H1 (cell line): Measurements from ENCODE around the gene API5. TPM values are rescaled to one million over a fixed set of nuclear protein-coding genes. Genes with fewer than 3 reads are reported as not detected.

Experiments
- CTCF ChIA-PET: fragments of 300-600 bp; sonication (Branson Sonifier 250); formaldehyde crosslinking; loops from one replicate; lab custom pipeline; 2021; ENCODE audit not compliant: partially characterized antibody; lab: Charles Lee
- POLR2A ChIA-PET: fragments of 300-600 bp; sonication (Branson Sonifier 250); formaldehyde crosslinking; loops from one replicate; lab custom pipeline; 2021; ENCODE audit warnings: inconsistent platforms; ENCODE audit not compliant: partially characterized antibody; lab: Charles Lee
- DNase-seq, 2 experiments: peaks; one replicate each; pipeline versions ENCODE4 v3.0.0 to v3.0.0-alpha.2; 2010 to 2022; ENCODE audit warnings: low spot score in 2 of 2, low read depth in 1 of 2, mixed read lengths in 1 of 2
- FAIRE-seq: peaks from 2 replicates; lab custom pipeline; 2011; peaks lifted over from hg19 to GRCh38; lab: Jason Lieb, UNC
- H2AFZ ChIP-seq: 2 replicates; pipeline ENCODE4 v1.8.1; 2012; ENCODE audit warnings: low read length, inconsistent platforms
- H2AK5ac ChIP-seq: 2 replicates; pipeline ENCODE4 v1.6.1; 2013; ENCODE audit warnings: low read depth, low read length
- H2BK120ac ChIP-seq: replicated peaks from 2 replicates; pipeline ENCODE3; 2013; ENCODE audit warnings: low read depth, low read length, inconsistent platforms
- H2BK12ac ChIP-seq: 2 replicates; pipeline ENCODE4 v1.6.1; 2013; ENCODE audit warnings: low read depth, low read length
- H2BK15ac ChIP-seq: 2 replicates; pipeline ENCODE4 v1.6.1; 2013; ENCODE audit warnings: low read length
- H2BK20ac ChIP-seq: 2 replicates; pipeline ENCODE4 v1.6.1; 2013; ENCODE audit warnings: low read length
- H2BK5ac ChIP-seq: 2 replicates; pipeline ENCODE4 v1.6.1; 2013; ENCODE audit warnings: low read depth, low read length
- H3K14ac ChIP-seq: 2 replicates; pipeline ENCODE4 v1.6.1; 2013; ENCODE audit warnings: inconsistent platforms; ENCODE audit not compliant: insufficient read length
- H3K18ac ChIP-seq: 2 replicates; pipeline ENCODE4 v1.6.1; 2013; ENCODE audit warnings: low read length; ENCODE audit errors: extremely low read depth
- H3K23ac ChIP-seq: 2 replicates; pipeline ENCODE4 v1.6.1; 2013; ENCODE audit warnings: inconsistent platforms; ENCODE audit not compliant: insufficient read length
- H3K23me2 ChIP-seq: 2 replicates; pipeline ENCODE4 v1.6.1; 2013; ENCODE audit warnings: low read depth, low read length
- H3K27ac ChIP-seq: 2 replicates; pipeline ENCODE4 v1.6.1; 2011; ENCODE audit warnings: low read depth, low read length, inconsistent platforms
- H3K27me3 ChIP-seq, 4 experiments: replicated peaks in 1 of 4; 1 replicate in 1 of 4; 2 replicates in 3 of 4; pipeline versions ENCODE4 v1.6.1 to v1.8.1; 2011 to 2013; ENCODE audit warnings: low read length in 3 of 4, mild to moderate bottlenecking in 3 of 4, inconsistent platforms in 2 of 4, mixed read lengths in 2 of 4, moderate library complexity in 1 of 4; ENCODE audit not compliant: control insufficient read depth in 3 of 4, insufficient read depth in 3 of 4; ENCODE audit errors: extremely low read depth in 1 of 4
- H3K36me3 ChIP-seq, 4 experiments: 2 replicates each; pipeline versions ENCODE4 v1.6.1 to v1.8.1; 2011 to 2013; ENCODE audit warnings: mild to moderate bottlenecking in 4 of 4, low read length in 3 of 4, moderate library complexity in 2 of 4, control low read depth in 1 of 4, inconsistent platforms in 1 of 4; ENCODE audit not compliant: insufficient read depth in 4 of 4, control insufficient read depth in 2 of 4
- H3K4ac ChIP-seq: replicated peaks from 2 replicates; pipeline ENCODE3; 2013; ENCODE audit warnings: low read length, low read depth, mixed read lengths, inconsistent platforms; ENCODE audit not compliant: insufficient read length
- H3K4me1 ChIP-seq, 4 experiments: replicated peaks in 1 of 4; 1 replicate in 1 of 4; 2 replicates in 3 of 4; pipeline versions ENCODE4 v1.6.1 to v1.8.1; 2011 to 2013; ENCODE audit warnings: low read length in 3 of 4, inconsistent platforms in 2 of 4, mixed read lengths in 1 of 4; ENCODE audit not compliant: insufficient read depth in 4 of 4, control insufficient read depth in 3 of 4
- H3K4me2 ChIP-seq, 2 experiments: 2 replicates each; pipeline versions ENCODE4 v1.6.1 to v1.8.1; 2011 to 2013; ENCODE audit warnings: low read depth in 2 of 2, low read length in 2 of 2, control low read depth in 1 of 2, inconsistent platforms in 1 of 2, mild to moderate bottlenecking in 1 of 2; ENCODE audit not compliant: insufficient read depth in 1 of 2
- H3K4me3 ChIP-seq, 4 experiments: fragments of 200-600, 300-600 bp in 1 of 4; sonication (generic), shearing (Covaris generic), sonication (Bioruptor Twin) in 1 of 4; 2 replicates each; pipeline versions ENCODE4 v1.5.1 to v1.8.1; 2011 to 2016; ENCODE audit warnings: low read length in 4 of 4, low read depth in 3 of 4, control low read depth in 2 of 4, inconsistent platforms in 2 of 4, mild to moderate bottlenecking in 2 of 4, mixed read lengths in 1 of 4, moderate library complexity in 1 of 4; ENCODE audit not compliant: insufficient read depth in 2 of 4; ENCODE audit errors: extremely low read depth in 1 of 4
- H3K56ac ChIP-seq: replicated peaks from 2 replicates; pipeline ENCODE3; 2013; ENCODE audit warnings: low read depth, mild to moderate bottlenecking, mixed read lengths, low read length, inconsistent platforms; ENCODE audit not compliant: insufficient read length
- H3K79me1 ChIP-seq: 2 replicates; pipeline ENCODE4 v1.6.1; 2013; ENCODE audit warnings: low read depth, low read length, control low read depth
- H3K79me2 ChIP-seq, 2 experiments: 2 replicates each; pipeline versions ENCODE4 v1.6.1 to v1.8.1; 2012 to 2013; ENCODE audit warnings: low read length in 2 of 2, mild to moderate bottlenecking in 2 of 2, inconsistent platforms in 1 of 2; ENCODE audit not compliant: insufficient read depth in 2 of 2, control insufficient read depth in 1 of 2
- H3K9ac ChIP-seq, 4 experiments: replicated peaks in 1 of 4; 1 replicate in 1 of 4; 2 replicates in 3 of 4; pipeline versions ENCODE4 v1.6.1 to v1.8.1; 2011 to 2013; ENCODE audit warnings: low read depth in 3 of 4, low read length in 3 of 4, control low read depth in 2 of 4, mild to moderate bottlenecking in 2 of 4, moderate library complexity in 2 of 4, inconsistent platforms in 1 of 4; ENCODE audit errors: extremely low read depth in 1 of 4
- H3K9me3 ChIP-seq, 2 experiments: 2 replicates each; pipeline versions ENCODE4 v1.6.1 to v1.8.1; 2012 to 2013; ENCODE audit warnings: mild to moderate bottlenecking in 2 of 2, moderate library complexity in 2 of 2, control low read depth in 1 of 2, inconsistent platforms in 1 of 2, low read depth in 1 of 2, low read length in 1 of 2, mixed read lengths in 1 of 2; ENCODE audit not compliant: insufficient read depth in 2 of 2
- H4K20me1 ChIP-seq, 2 experiments: replicated peaks in 1 of 2; 2 replicates each; pipeline versions ENCODE3 to v1.8.1; 2011 to 2013; ENCODE audit warnings: inconsistent platforms in 2 of 2, low read length in 2 of 2, mild to moderate bottlenecking in 1 of 2; ENCODE audit not compliant: insufficient read depth in 2 of 2, control insufficient read depth in 1 of 2
- H4K5ac ChIP-seq: 2 replicates; pipeline ENCODE4 v1.6.1; 2013; ENCODE audit warnings: low read length, low read depth, mixed read lengths, inconsistent platforms; ENCODE audit not compliant: insufficient read length
- H4K8ac ChIP-seq: 2 replicates; pipeline ENCODE4 v1.8.0; 2013; ENCODE audit warnings: mild to moderate bottlenecking, moderate library complexity, low read length, inconsistent platforms; ENCODE audit not compliant: insufficient read depth; ENCODE audit errors: extremely low read depth
- H4K91ac ChIP-seq: replicated peaks from 2 replicates; pipeline ENCODE3; 2013; ENCODE audit warnings: low read length, mixed read lengths, inconsistent platforms; ENCODE audit not compliant: insufficient read length
- CREB1 ChIP-seq: IDR thresholded peaks from 2 replicates; pipeline ENCODE4 v1.6.1; 2012; ENCODE audit warnings: inconsistent platforms
- POLR2A ChIP-seq, 2 experiments: IDR thresholded peaks; 1 replicate in 1 of 2; 2 replicates in 1 of 2; pipeline ENCODE4 v1.6.1; 2011; ENCODE audit warnings: low read depth in 2 of 2, low read length in 2 of 2, mild to moderate bottlenecking in 2 of 2; ENCODE audit errors: control extremely low read depth in 1 of 2
- POLR2AphosphoS5 ChIP-seq: IDR thresholded peaks from 2 replicates; pipeline ENCODE4 v1.6.1; 2011; ENCODE audit warnings: low read depth, low read length
- RFX5 ChIP-seq: IDR thresholded peaks from 2 replicates; pipeline ENCODE4 v1.6.1; 2011; ENCODE audit warnings: low read depth, low read length, improper control_type of control experiment, borderline replicate concordance
- TEAD4 ChIP-seq: IDR thresholded peaks from 2 replicates; pipeline ENCODE4 v1.6.1; 2012; ENCODE audit warnings: low read depth, low read length, inconsistent platforms, mixed read lengths
- WGBS, 2 experiments: shearing (Covaris generic) in 1 of 2; methylation state at CpG; one replicate each; pipeline versions ENCODE4 v1.1.6 to v1.1.7; 2013 to 2015; ENCODE audit warnings: low lambda C conversion rate in 2 of 2, mixed read lengths in 2 of 2, inconsistent platforms in 1 of 2, low coverage in 1 of 2, missing lambda C conversion rate in 1 of 2; ENCODE audit not compliant: insufficient replicate concordance in 2 of 2, insufficient coverage in 1 of 2, insufficient read length in 1 of 2; ENCODE audit errors: extremely low coverage in 1 of 2, missing lambda C conversion rate in 1 of 2; 5-methylcytosine and 5-hydroxymethylcytosine counted together
- polyA plus RNA-seq, 7 experiments: library from polyadenylated mRNA; depleted of rRNA in 3 of 7; stranded (reverse) in 5 of 7; unstranded in 2 of 7; fragments of >200 nt in 5 of 7; fragments of 200-250 nt in 2 of 7; gene quantifications; 1 replicate in 5 of 7; 2 replicates in 1 of 7; 4 replicates in 1 of 7; pipeline versions ENCODE4 v1.2.1 to v1.2.3, GENCODE V29; 2011 to 2013; ENCODE audit warnings: missing spikeins in 2 of 7, mixed read lengths in 2 of 7
- total RNA-seq: library from RNA; stranded (reverse); fragmentation: NEBNext Ultra II Directional; extraction: Animal tissue kit (Norgen Biotek cat#: 25700); gene quantifications from 2 replicates; pipeline ENCODE4 v1.2.1, GENCODE V29; 2021

The API5 gene
- total and polyA plus RNA-seq, 2 of the 8 experiments (the other 6 are each of a cell fraction or from before 2014, with no cell fraction given) = 39.1 to 155 TPM

DNA sequence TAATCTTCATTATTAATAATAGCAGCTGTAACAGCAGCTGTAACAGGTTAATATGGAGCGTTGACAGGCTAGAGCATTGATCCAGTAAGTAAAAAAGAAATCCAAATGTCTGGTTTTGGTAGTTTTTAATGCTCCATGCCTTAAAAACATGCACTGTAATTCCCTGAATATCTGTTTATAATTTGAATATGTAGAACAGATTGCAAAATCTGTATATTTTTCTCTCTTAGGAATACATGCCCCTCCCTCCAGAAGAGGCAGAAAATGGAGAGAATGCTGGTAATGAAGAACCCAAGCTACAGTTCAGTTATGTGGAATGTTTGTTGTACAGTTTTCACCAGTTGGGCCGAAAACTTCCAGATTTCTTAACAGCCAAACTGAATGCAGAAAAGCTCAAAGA lies 16.7 kb downstream of the API5 start:
- no peaks in the 10 kb centered on the region for H3K79me2 ChIP-seq
- H3K23ac ChIP-seq = no peak overlapping the region
- no peak overlapping the region for H4K91ac ChIP-seq
- H3K4me1 ChIP-seq = no peaks in the 10 kb centered on the region
- H2AFZ ChIP-seq = no peak overlapping the region
- no peak overlapping the region for H3K56ac ChIP-seq
- H3K14ac ChIP-seq = no peak overlapping the region
- ChIA-PET CTCF (interaction anchor here (1.0 kb wide), 1 partner anchor 90 kb away, joined by 6 read pairs; no protein-coding TSS in a partner anchor), POLR2A (interaction anchor here (1.7 kb wide), 1 partner anchor 16 kb away, joined by 9 read pairs; the partner anchor contains the start of gene API5)
- peaks cover 18 to 91% (median 62%) of the 10 kb centered on the region in 4 experiments for H3K36me3 ChIP-seq
- no peak overlapping the region for H2BK20ac ChIP-seq
- no peak for DNase-seq
- H3K27me3 ChIP-seq = no peaks in the 10 kb centered on the region
- H3K9me3 ChIP-seq = no peaks in the 10 kb centered on the region
- no peak overlapping the region for H2AK5ac ChIP-seq
- no peaks in the 10 kb centered on the region for H3K23me2 ChIP-seq
- no peak overlapping the region for H3K4ac ChIP-seq
- H3K4me2 ChIP-seq = no peak overlapping the region
- no peak overlapping the region for H2BK15ac ChIP-seq
- no peak overlapping the region for H3K18ac ChIP-seq
- peaks cover 0 to 2% of the 10 kb centered on the region in 2 experiments for H4K20me1 ChIP-seq
- no peak overlapping the region for H4K8ac ChIP-seq
- H3K27ac ChIP-seq = no peak overlapping the region
- H3K4me3 ChIP-seq = no peak overlapping the region
- no peak overlapping the region for H4K5ac ChIP-seq
- no peak overlapping the region for H2BK120ac ChIP-seq
- H3K79me1 ChIP-seq = no peaks in the 10 kb centered on the region
- FAIRE-seq = no peak
- H2BK5ac ChIP-seq = no peak overlapping the region
- H3K9ac ChIP-seq = no peak overlapping the region
- no peak overlapping the region for H2BK12ac ChIP-seq
- WGBS, 2 experiments = 95% methylated on average over 2 of the region's 2 CpGs; no CpG with 5 or more reads in 1 of the 2 experiments
- TF ChIP-seq RFX5 (no peak), CREB1 (no peak), POLR2AphosphoS5 (no peak), POLR2A (IDR thresholded peaks at IDR 0.05; ENCODE audit: control extremely low read depth in 1 of 2, low read depth in 2 of 2, low read length in 2 of 2) (no peak), TEAD4 (no peak)
